IMR-90 (cell line): Measurements from ENCODE around the gene NPFFR2. TPM values are rescaled to one million over a fixed set of nuclear protein-coding genes. Genes with fewer than 3 reads are reported as not detected.
"Not testable (repeated sequence)": the region's sequence is repeated elsewhere in the genome, so short reads cannot be mapped to it uniquely, and the experiment has no call there.

Experiments used
- ATAC-seq: fragments of 200-7000 bp; cut with Tn5 transposase; 2 replicates; pipeline ENCODE4 v1.9.1; 2020; ENCODE audit warnings: low read depth, mild to moderate bottlenecking, moderate library complexity
- BruUV-seq: library from RNA; stranded (reverse); fragments of 400-500 nt; replicated peaks from 2 replicates; lab custom pipeline; 2021; lab: Mats Ljungman, UMichigan
- CTCF ChIA-PET: fragments of 300-600 bp; formaldehyde crosslinking; extraction: SDS; loops from one replicate; lab custom pipeline; 2021; ENCODE audit warnings: antibody characterized with exemption; lab: Yijun Ruan, JAX
- POLR2A ChIA-PET: fragments of 300-600 bp; sonication (Branson Sonifier 250); formaldehyde crosslinking; loops from one replicate; lab custom pipeline; 2022; ENCODE audit warnings: antibody characterized with exemption; ENCODE audit not compliant: unreplicated experiment; lab: Charles Lee
- DNase-seq: peaks from one replicate; pipeline ENCODE4 v3.0.0; 2013
- H2AFZ ChIP-seq: replicated peaks from 2 replicates; pipeline ENCODE3; 2013; ENCODE audit warnings: low read length, mild to moderate bottlenecking; ENCODE audit not compliant: poor library complexity
- H2AK5ac ChIP-seq: 2 replicates; pipeline ENCODE4 v1.6.1; 2013; ENCODE audit warnings: low read depth, low read length, inconsistent platforms
- H2AK9ac ChIP-seq: replicated peaks from 2 replicates; pipeline ENCODE3; 2013; ENCODE audit warnings: mild to moderate bottlenecking, low read depth, low read length, moderate library complexity; ENCODE audit not compliant: poor library complexity
- H2BK120ac ChIP-seq: 2 replicates; pipeline ENCODE4 v1.6.1; 2013; ENCODE audit warnings: low read depth, low read length, inconsistent platforms
- H2BK15ac ChIP-seq: 3 replicates; pipeline ENCODE4 v1.6.1; 2013; ENCODE audit warnings: low read depth, low read length, inconsistent platforms
- H2BK20ac ChIP-seq: 2 replicates; pipeline ENCODE4 v1.6.1; 2013; ENCODE audit warnings: low read depth, mild to moderate bottlenecking, inconsistent platforms, low read length, moderate library complexity
- H2BK5ac ChIP-seq: 2 replicates; pipeline ENCODE4 v1.6.1; 2013; ENCODE audit warnings: mild to moderate bottlenecking, low read depth, low read length, inconsistent platforms; ENCODE audit not compliant: poor library complexity, severe bottlenecking
- H3K14ac ChIP-seq: replicated peaks from 2 replicates; pipeline ENCODE4 v1.6.1; 2013; ENCODE audit warnings: low read depth, low read length, inconsistent platforms
- H3K18ac ChIP-seq: 2 replicates; pipeline ENCODE4 v1.6.1; 2013; ENCODE audit warnings: low read depth, low read length, control low read depth
- H3K23ac ChIP-seq: 2 replicates; pipeline ENCODE4 v1.6.1; 2013; ENCODE audit warnings: low read depth, low read length, inconsistent platforms
- H3K27ac ChIP-seq: 2 replicates; pipeline ENCODE4 v1.5.1; 2013; ENCODE audit warnings: mild to moderate bottlenecking, control low read depth, low read length; ENCODE audit not compliant: insufficient read depth
- H3K27me3 ChIP-seq: 2 replicates; pipeline ENCODE4 v1.6.1; 2013; ENCODE audit warnings: low read length; ENCODE audit not compliant: control insufficient read depth, insufficient read depth
- H3K36me3 ChIP-seq: 2 replicates; pipeline ENCODE4 v1.6.1; 2013; ENCODE audit warnings: low read length, mixed read lengths; ENCODE audit not compliant: control insufficient read depth, insufficient read depth
- H3K4ac ChIP-seq: 2 replicates; pipeline ENCODE4 v1.6.1; 2013; ENCODE audit warnings: low read depth, low read length, inconsistent platforms
- H3K4me1 ChIP-seq: 2 replicates; pipeline ENCODE4 v1.6.1; 2013; ENCODE audit warnings: low read length, mixed read lengths; ENCODE audit not compliant: control insufficient read depth, insufficient read depth
- H3K4me2 ChIP-seq: 2 replicates; pipeline ENCODE4 v1.6.1; 2013; ENCODE audit warnings: low read depth, mild to moderate bottlenecking, control low read depth, low read length, moderate library complexity
- H3K4me3 ChIP-seq: 2 replicates; pipeline ENCODE4 v1.5.1; 2013; ENCODE audit warnings: low read depth, mild to moderate bottlenecking, control low read depth, low read length, moderate library complexity; ENCODE audit not compliant: insufficient read depth
- H3K56ac ChIP-seq: 2 replicates; pipeline ENCODE4 v1.6.1; 2013; ENCODE audit warnings: low read length, inconsistent platforms; ENCODE audit not compliant: insufficient read depth; ENCODE audit errors: extremely low read depth
- H3K79me1 ChIP-seq, 2 experiments: 2 replicates each; pipeline ENCODE4 v1.6.1; 2013; ENCODE audit warnings: low read length in 2 of 2, inconsistent platforms in 1 of 2, low read depth in 1 of 2
- H3K9ac ChIP-seq: 2 replicates; pipeline ENCODE4 v1.6.1; 2013; ENCODE audit warnings: low read depth, low read length, control low read depth
- H3K9me1 ChIP-seq: 2 replicates; pipeline ENCODE4 v1.6.1; 2013; ENCODE audit warnings: low read length, inconsistent platforms; ENCODE audit not compliant: insufficient read depth
- H3K9me3 ChIP-seq: 2 replicates; pipeline ENCODE4 v1.6.1; 2013; ENCODE audit warnings: low read length; ENCODE audit not compliant: control insufficient read depth, insufficient read depth
- H4K20me1 ChIP-seq: 2 replicates; pipeline ENCODE4 v1.6.1; 2013; ENCODE audit warnings: low read length, inconsistent platforms; ENCODE audit not compliant: insufficient read depth
- H4K5ac ChIP-seq: 2 replicates; pipeline ENCODE4 v1.6.1; 2013; ENCODE audit warnings: mild to moderate bottlenecking, low read depth, low read length, control low read depth
- H4K8ac ChIP-seq, 2 experiments: 2 replicates each; pipeline ENCODE4 v1.6.1; 2013; ENCODE audit warnings: low read depth in 2 of 2, low read length in 2 of 2, control low read depth in 1 of 2, inconsistent platforms in 1 of 2
- H4K91ac ChIP-seq: 2 replicates; pipeline ENCODE4 v1.6.1; 2013; ENCODE audit warnings: low read depth, low read length, inconsistent platforms; ENCODE audit not compliant: insufficient read depth
- WGBS, 2 experiments: methylation state at CpG; one replicate each; pipeline versions ENCODE4 v1.1.5 to v1.1.7; 2013; ENCODE audit warnings: missing lambda C conversion rate in 2 of 2; ENCODE audit not compliant: insufficient read length in 1 of 2; ENCODE audit errors: extremely low coverage in 2 of 2; 5-methylcytosine and 5-hydroxymethylcytosine counted together
- dilution Hi-C: fragments of 300-500 bp; cut with HindIII; formaldehyde crosslinking; loops from one replicate; pipeline ENCODE4 v1.14.3; 2018; ENCODE audit warnings: low sequenced_read_pairs; ENCODE audit not compliant: unreplicated experiment
- in situ Hi-C: fragments of 300-500 bp; cut with MboI; formaldehyde crosslinking; loops from 3 replicates; pipeline ENCODE4 v1.14.3; 2019; ENCODE audit warnings: low sequenced_read_pairs, inconsistent platforms, mixed read lengths
- intact Hi-C: fragments of 100-400 bp; cut with micrococcal nuclease; formaldehyde crosslinking; loops from 2 replicates; pipeline ENCODE4 v1.10.0; 2022
- polyA plus RNA-seq, 3 experiments: library from polyadenylated mRNA; depleted of rRNA; stranded (reverse); fragments of >200 nt; gene quantifications; 2 replicates each; pipeline ENCODE4 v1.2.3, GENCODE V29; 2012; ENCODE audit warnings: low replicate concordance in 1 of 3
- total RNA-seq: library from RNA; depleted of rRNA; stranded (reverse); fragments of >200 nt; gene quantifications from 2 replicates; pipeline ENCODE4 v1.2.3, GENCODE V29; 2012

The NPFFR2 gene
- total and polyA plus RNA-seq, 2 of the 4 experiments (the other 2 are of a cell fraction) = not detected

DNA sequence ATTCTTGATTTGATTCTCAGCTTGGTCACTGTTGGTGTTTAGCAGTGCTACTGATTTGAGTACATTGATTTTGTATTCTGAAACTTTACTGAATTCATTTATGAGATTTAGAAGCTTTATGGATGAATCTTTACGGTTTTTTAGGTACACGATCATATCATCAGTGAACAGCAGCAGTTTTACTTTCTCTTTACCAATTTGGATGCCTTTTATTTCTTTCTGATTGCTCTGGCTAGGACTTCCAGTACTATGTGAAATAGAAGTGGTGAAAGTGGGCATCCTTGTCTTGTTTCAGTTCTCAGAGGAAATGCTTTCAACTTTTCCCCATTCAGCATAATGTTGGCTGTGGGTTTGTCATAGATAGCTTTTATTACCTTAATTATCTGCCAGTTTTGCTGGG is 58.8 kb downstream of the NPFFR2 start:
- H3K4me1 ChIP-seq, H3K27me3 ChIP-seq, H4K5ac ChIP-seq, H3K23ac ChIP-seq, in situ Hi-C loops, POLR2A ChIA-PET, intact Hi-C loops, H4K8ac ChIP-seq, H2BK15ac ChIP-seq, ATAC-seq, H3K36me3 ChIP-seq, H3K27ac ChIP-seq, H3K14ac ChIP-seq, H3K56ac ChIP-seq, H2BK20ac ChIP-seq, H3K9me3 ChIP-seq, H2BK5ac ChIP-seq, CTCF ChIA-PET, H3K9me1 ChIP-seq, H3K4me2 ChIP-seq, H2AFZ ChIP-seq, DNase-seq, H3K18ac ChIP-seq, H2AK5ac ChIP-seq, H2AK9ac ChIP-seq, H3K4me3 ChIP-seq, BruUV-seq, H4K20me1 ChIP-seq, H3K9ac ChIP-seq, H2BK120ac ChIP-seq, H3K79me1 ChIP-seq, dilution Hi-C loops, H3K4ac ChIP-seq, H4K91ac ChIP-seq: not testable (repeated sequence)
- WGBS, 2 experiments = no CpG with 5 or more reads among the region's 2 CpGs
